Measurements from ENCODE around the gene STK24. TPM values are rescaled to one million over a fixed set of nuclear protein-coding genes. Genes with fewer than 3 reads are reported as not detected.
"Not testable (repeated sequence)": the region's sequence is repeated elsewhere in the genome, so short reads cannot be mapped to it uniquely, and the experiment has no call there.

The STK24 gene
- total RNA-seq, 1 experiment from 2014 or later, result 80.2 TPM

- H3K4me1 ChIP-seq, result peaks cover 33% of the 10 kb centered on the region
- no peaks in the 10 kb centered on the region for H3K9me3 ChIP-seq (replicated peaks)
- H3K4me3 ChIP-seq, result peak overlapping the region; percentile 94
- peak overlapping the region; percentile 66; the same call in 1 of the 2 replicates for H3K27ac ChIP-seq
- no peaks in the 10 kb centered on the region for H3K36me3 ChIP-seq
- no peaks in the 10 kb centered on the region for H3K27me3 ChIP-seq
- DNase-seq, result peak in 1 of 2 experiments; percentile 23
These were observed 1.7 kb downstream of the STK24 start for GRCh38 chr13:98575009-98575903.

- Histone ChIP-seq H3K27me3 (no peaks in the 10 kb centered on the region), H3K9me3 (replicated peaks) (no peaks in the 10 kb centered on the region), H3K27ac (peak overlapping the region; percentile 23; the same call in 1 of the 2 replicates), H3K4me3 (no peak overlapping the region), H3K36me3 (peaks cover 2% of the 10 kb centered on the region; the same call in 1 of the 2 replicates), H3K4me1 (peaks cover 29% of the 10 kb centered on the region)
- DNase-seq, result peak; percentile 77 to 92
These were observed 4.8 kb downstream of the STK24 start for GRCh38 chr13:98571955-98572662.

- Histone ChIP-seq H3K27me3 (no peaks in the 10 kb centered on the region), H3K4me3 (no peak overlapping the region), H3K27ac (no peak overlapping the region), H3K36me3 (peaks cover 2% of the 10 kb centered on the region; the same call in 1 of the 2 replicates), H3K4me1 (peaks cover 29% of the 10 kb centered on the region), H3K9me3 (replicated peaks) (no peaks in the 10 kb centered on the region)
- DNase-seq, result no peak
These were observed 6.0 kb downstream of the STK24 start for GRCh38 chr13:98570929-98571372.

GRCh38 chr13:98569494-98570367 lies 7.2 kb downstream of the STK24 start:
- H3K27me3 ChIP-seq; H3K27ac ChIP-seq; H3K4me3 ChIP-seq; DNase-seq; H3K9me3 ChIP-seq (replicated peaks); H3K36me3 ChIP-seq: not testable (repeated sequence)
- H3K4me1 ChIP-seq, result peaks cover 29% of the 10 kb centered on the region

- H3K9me3 ChIP-seq (replicated peaks), result no peaks in the 10 kb centered on the region
These were observed 8.0 kb downstream of the STK24 start for GRCh38 chr13:98568918-98569317.

GRCh38 chr13:98567140-98567539 lies 9.8 kb downstream of the STK24 start:
- DNase-seq, result no peak
- Histone ChIP-seq H3K4me3 (no peak overlapping the region), H3K4me1 (peaks cover 9% of the 10 kb centered on the region), H3K9me3 (replicated peaks) (no peaks in the 10 kb centered on the region), H3K36me3 (peaks cover 4% of the 10 kb centered on the region), H3K27ac (no peak overlapping the region), H3K27me3 (no peaks in the 10 kb centered on the region)

More at GRCh38 chr13:98568918-98569317, 8.0 kb downstream of the STK24 start:
- Histone ChIP-seq H3K4me1 (peaks cover 24% of the 10 kb centered on the region), H3K27me3 (no peaks in the 10 kb centered on the region), H3K36me3 (peaks cover 4% of the 10 kb centered on the region), H3K4me3 (no peak overlapping the region), H3K27ac (no peak overlapping the region)
- DNase-seq, result no peak

GRCh38 chr13:98565726-98566565 lies 11.0 kb downstream of the STK24 start:
- Histone ChIP-seq H3K27ac (no peak overlapping the region), H3K4me3 (no peak overlapping the region), H3K9me3 (replicated peaks) (no peaks in the 10 kb centered on the region), H3K27me3 (no peaks in the 10 kb centered on the region), H3K36me3 (peaks cover 4% of the 10 kb centered on the region), H3K4me1 (no peaks in the 10 kb centered on the region)
- DNase-seq, result no peak

GRCh38 chr13:98564204-98564603 lies 12.7 kb downstream of the STK24 start:
- no peak overlapping the region for H3K27ac ChIP-seq
- no peaks in the 10 kb centered on the region for H3K9me3 ChIP-seq (replicated peaks)
- H3K36me3 ChIP-seq, result peaks cover 4% of the 10 kb centered on the region
- no peak overlapping the region for H3K4me3 ChIP-seq
- H3K4me1 ChIP-seq, result no peaks in the 10 kb centered on the region
- H3K27me3 ChIP-seq, result no peaks in the 10 kb centered on the region
- DNase-seq, result no peak

GRCh38 chr13:98563071-98563470 lies 13.8 kb downstream of the STK24 start:
- Histone ChIP-seq H3K4me3 (no peak overlapping the region), H3K36me3 (peaks cover 2% of the 10 kb centered on the region; the same call in 1 of the 2 replicates), H3K9me3 (replicated peaks) (no peaks in the 10 kb centered on the region), H3K4me1 (no peaks in the 10 kb centered on the region), H3K27ac (no peak overlapping the region), H3K27me3 (no peaks in the 10 kb centered on the region)
- no peak for DNase-seq

GRCh38 chr13:98559169-98559568 lies 17.7 kb downstream of the STK24 start:
- no peaks in the 10 kb centered on the region; the same call in 1 of the 2 replicates for H3K36me3 ChIP-seq
- no peak overlapping the region for H3K4me3 ChIP-seq
- H3K27ac ChIP-seq, result no peak overlapping the region
- H3K4me1 ChIP-seq, result no peaks in the 10 kb centered on the region
- H3K27me3 ChIP-seq, result no peaks in the 10 kb centered on the region
- no peaks in the 10 kb centered on the region for H3K9me3 ChIP-seq (replicated peaks)
- DNase-seq, result no peak

GRCh38 chr13:98557937-98558792 lies 18.7 kb downstream of the STK24 start:
- no peak overlapping the region for H3K27ac ChIP-seq
- H3K4me1 ChIP-seq, result no peaks in the 10 kb centered on the region
- no peak for DNase-seq
- H3K4me3 ChIP-seq, result no peak overlapping the region
- H3K36me3 ChIP-seq, result no peaks in the 10 kb centered on the region; the same call in 1 of the 2 replicates
- H3K9me3 ChIP-seq (replicated peaks), result no peaks in the 10 kb centered on the region
- H3K27me3 ChIP-seq, result no peaks in the 10 kb centered on the region

GRCh38 chr13:98556968-98557631 lies 19.8 kb downstream of the STK24 start:
- H3K27me3 ChIP-seq, result no peaks in the 10 kb centered on the region
- no peaks in the 10 kb centered on the region; the same call in 1 of the 2 replicates for H3K36me3 ChIP-seq
- no peak for DNase-seq
- H3K4me1 ChIP-seq, result no peaks in the 10 kb centered on the region
- H3K27ac ChIP-seq, result no peak overlapping the region
- no peak overlapping the region for H3K4me3 ChIP-seq
- no peaks in the 10 kb centered on the region for H3K9me3 ChIP-seq (replicated peaks)

All from SJCRH30 (cell line).